ENCODE measurements around the gene TFR2.

GRCh38 chr7:100632951-100633717, 8.2 kb downstream of the TFR2 start:
- no peak for TF ChIP-seq GATA3 (IDR thresholded peaks at IDR 0.05; ENCODE audit: low read depth, low read length)
- TF ChIP-seq GATA2 (IDR thresholded peaks at IDR 0.05; ENCODE audit: low read depth, low read length), result no peak
